ACHN (cell line): ENCODE measurements around the gene RPS14.

Experiments
- DNase-seq: peaks from one replicate; pipeline ENCODE4 v3.0.0-alpha.2; 2015
- in situ Hi-C: cut with HindIII; loops from 2 replicates; pipeline ENCODE4 v1.10.0; 2017; ENCODE audit warnings: low sequenced_read_pairs, low pct_ligation_motif_present, low pct_unique_long_range_greater_than_20kb

The RPS14 gene

DNA sequence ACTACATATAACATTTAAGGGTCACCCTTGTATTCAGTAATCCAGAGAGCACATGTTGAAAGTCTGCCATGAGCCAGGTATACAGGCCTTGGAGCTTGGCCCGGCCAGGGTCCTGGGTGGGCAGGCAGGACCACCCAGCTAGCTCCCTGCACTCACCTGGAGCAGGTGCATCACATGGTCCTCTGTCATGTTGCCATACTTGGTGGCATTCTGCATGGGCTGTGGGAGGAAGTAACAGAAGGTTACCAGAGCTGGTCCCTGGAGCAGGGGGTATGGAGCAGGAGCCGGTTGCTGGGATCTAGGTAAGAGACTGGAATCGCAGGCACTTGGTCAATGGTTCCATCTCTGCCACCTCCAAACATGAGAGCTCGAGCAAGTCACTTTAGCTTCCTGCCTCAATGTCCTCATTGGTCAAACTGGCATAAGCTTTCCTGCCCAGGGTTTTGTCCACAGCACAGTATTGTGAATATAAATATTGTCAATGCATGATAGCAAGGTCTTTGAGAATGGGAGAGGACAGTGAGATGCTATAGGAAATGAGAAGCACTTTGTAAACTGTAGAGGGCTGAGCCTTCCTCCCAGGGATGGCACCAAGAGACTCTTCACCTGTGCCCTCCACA lies 43.3 kb downstream of the RPS14 start:
- DNase-seq, result no peak
- in situ Hi-C loops, result no loop called here

DNA sequence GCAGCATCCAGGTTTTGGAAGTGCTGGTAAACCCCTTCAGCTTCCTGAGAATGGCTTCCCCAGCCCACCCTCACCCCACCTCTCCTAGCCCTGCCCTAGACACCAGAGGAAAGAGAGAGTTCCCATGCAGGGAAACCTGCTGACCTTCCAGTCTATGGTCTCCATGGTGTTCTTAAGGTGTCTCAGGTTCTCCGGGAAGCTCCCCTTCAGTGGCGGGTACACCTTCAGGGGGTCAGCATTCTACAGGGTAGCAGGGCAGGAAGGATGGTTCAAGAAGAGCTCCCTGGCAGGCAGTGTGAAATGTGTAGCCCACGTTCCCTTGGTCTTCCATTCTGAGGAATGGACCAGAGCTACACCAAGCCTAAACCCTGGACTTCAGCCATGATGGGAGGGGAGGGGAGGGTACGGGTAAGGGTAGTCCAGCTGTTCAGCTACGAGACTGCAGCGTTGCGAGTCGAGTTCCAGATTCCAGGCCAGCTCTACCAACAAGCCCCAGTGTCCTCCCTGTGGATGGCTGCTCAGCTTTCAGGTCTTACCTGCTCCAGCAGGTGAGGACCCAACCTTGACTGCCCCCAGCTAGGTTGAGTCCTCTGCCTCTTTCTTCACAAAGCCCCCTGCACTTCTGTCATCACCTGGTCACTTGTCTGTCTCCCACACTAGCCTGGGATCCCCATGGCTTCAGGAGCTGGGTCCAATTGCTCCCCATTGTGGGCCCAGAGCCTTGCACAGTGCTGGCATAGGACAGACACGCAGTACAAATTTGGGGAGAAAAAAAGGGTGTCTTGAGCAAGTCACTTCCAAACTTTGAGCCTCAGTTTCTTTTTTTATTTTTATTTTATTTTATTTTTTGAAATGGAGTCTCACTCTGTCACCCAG lies 44.4 kb downstream of the RPS14 start:
- no peak for DNase-seq

DNA sequence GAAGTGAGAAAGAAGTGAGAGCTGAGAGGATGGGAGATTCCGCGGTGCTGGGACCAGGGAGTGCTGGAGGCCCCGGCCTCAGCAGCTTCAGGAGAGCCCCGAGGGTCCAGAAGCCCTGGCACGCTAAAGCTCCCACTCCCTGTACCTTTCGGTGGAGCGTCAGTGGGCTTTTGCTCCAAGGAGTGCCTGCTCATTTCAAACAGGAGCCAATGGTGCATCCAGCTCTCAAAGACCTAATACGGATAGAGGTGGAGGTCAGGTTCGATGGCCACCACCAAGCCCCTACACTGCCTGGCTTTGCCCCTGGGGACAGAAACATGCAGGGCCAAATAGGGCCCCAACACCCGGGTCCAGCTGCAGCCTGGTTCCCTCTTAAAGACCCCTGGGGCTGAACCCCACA lies 45.0 kb downstream of the RPS14 start:
- no peak for DNase-seq
- in situ Hi-C loops, result no loop called here

More for the DNA sequence above, 44.4 kb downstream of the RPS14 start:
- in situ Hi-C loops, result no loop called here

DNA sequence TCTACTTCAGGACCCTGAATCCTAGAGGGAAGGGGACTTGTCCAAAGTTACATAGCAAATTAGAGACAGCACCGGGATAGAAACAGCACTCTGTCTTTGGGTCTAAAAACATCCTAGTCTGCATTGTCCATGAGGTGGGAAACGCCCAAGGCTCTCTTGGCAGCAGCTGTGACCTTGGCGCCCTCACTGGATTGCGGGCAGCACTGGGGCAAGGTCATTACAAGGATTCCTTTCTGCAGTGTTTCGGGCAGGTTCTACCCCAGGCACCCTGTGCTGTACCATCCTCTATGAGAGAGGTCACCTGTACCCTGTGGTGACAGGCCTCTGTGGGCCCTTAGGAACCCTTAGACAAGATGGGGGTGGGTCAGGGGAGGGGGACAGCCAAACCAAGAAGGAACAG lies 45.4 kb downstream of the RPS14 start:
- in situ Hi-C loops, result no loop called here
- no peak for DNase-seq

DNA sequence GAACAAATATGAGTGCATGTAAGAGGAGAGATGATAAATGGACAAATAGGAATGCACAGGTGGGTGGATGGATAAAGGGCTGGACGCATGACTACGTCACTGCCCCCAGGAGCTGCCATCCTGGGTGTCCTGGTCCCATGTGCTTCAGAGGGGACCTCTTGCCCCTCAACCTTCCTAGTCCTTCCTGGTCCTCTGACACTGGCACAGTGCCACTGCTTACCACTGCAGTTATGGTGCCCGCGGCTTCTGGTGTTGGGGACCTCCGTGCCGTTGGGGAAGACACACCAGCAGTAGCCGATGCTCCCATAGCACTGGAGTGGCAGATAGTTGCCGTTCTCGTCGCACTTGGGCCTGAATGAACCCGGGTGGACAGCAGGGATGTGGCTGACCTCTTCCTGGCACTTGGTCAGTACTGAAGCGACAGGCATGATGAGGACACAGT lies 46.6 kb downstream of the RPS14 start:
- in situ Hi-C loops, result no loop called here
- no peak for DNase-seq

DNA sequence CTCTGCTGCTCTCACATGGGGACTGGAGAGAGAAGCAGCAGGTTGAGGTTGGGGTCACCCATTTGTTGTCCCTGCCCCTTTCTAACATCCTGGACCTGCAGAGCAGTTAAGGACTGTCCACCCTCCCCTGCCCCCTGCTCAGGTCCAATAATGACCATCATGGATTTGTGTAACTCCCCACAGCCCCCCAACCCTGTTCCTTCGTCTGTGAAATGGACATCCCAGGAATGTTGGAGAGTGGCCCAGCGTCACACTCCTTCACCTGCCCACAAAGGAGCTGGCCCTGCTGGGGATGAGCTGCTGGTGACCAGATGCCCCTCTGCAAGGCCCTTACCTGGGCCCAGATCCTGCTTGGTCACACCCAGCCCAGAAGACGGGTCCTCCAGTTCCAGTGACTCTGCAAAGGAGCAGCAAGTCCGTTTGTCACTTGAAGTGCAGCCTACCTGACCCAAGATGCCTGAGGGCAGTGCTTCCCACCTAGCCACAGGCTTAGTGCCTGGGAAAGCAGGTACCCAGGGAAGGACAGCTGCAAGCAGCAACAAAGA lies 47.2 kb downstream of the RPS14 start:
- DNase-seq, result no peak
- in situ Hi-C loops, result no loop called here

DNA sequence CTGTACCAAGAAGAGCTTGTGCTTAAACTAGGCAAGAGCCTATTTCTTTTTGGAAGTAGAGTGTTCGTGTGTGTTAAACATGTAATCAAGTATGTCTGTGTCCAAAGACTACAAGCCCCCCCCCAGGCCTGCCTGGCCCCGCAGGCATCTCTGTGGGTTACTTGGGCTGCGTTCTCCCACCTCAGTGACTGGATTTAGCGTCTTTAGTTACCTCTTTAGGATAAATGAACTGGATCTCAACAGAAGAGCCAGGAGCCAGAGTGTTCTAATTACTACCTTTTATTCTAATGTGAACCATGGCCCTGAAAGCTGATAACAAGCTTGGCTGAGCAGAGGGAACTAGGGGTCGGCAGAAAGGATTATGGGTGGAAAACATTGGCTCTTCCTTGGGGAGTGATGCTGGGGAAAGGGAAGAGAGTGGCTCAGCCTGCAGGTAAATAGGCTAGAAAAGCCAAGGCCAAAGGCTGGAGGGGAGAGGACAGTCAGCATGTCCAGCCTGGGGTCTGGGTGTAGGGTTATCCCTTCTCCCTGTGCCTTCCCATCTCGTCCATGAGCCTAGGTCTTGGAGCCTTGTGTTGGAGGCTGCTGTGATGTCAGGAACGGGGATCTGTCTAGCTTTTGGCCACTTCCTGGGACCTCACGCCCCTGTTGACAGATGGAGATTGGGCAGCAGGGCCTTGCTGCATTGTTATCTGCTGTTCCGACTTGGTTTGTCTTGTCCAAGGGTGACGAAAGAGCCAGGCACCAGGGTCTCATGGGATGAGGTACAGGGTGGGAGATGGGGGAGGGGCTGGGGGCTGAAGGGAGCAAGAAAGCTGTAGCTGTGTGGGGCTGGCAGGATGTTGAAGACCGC lies 47.9 kb downstream of the RPS14 start:
- no peak for DNase-seq
- in situ Hi-C loops, result no loop called here

DNA sequence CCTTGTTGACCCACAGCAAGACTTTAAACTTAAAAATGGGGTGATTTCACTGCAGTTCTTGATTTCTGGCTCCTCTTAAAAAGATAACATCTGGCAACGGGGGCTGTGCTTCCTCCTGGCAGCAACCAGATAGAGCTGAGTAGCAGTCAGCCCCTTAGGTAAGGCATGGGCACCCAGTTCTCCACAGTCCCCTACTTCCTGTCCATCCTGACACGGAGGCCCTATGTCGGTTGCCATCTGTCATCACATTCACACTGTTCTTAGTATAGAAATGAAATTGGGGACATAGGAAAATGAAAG lies 48.5 kb downstream of the RPS14 start:
- in situ Hi-C loops, result no loop called here

DNA sequence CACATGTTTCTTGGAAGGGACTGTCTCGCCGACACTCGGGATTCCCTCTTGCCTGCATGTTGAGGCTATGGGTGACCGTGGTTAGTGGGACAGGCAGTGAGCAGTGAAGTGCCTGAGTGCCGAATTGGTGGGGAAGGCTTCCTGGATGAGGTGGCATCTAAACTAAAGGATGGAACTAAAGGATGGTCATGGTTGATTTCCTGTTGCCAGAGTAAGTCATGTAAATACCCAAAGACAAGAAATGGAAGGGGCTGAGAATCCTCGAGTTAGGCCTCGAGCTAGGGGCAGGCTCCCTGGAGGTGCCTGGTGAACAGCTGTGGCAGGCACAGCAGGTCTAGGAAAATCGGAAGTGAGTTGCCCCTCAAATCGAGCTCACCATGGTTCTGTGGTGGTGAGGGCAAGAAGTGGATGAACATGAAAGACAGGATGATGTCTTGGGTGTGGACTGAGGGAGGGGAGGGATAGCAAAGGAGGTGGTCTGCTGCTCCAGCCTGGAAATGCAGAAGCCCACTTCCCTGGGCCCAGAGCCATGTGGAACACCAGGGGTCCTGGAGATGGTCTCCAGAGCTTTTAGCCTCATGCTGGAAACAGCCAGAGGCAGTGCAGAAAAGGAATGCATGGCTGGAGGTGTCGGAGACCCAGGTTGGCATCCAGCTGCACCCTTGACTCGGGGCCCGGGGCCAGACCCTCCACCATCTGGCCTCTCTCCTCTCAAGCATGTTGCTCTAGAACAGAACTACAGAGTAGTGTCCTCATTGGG lies 49.0 kb downstream of the RPS14 start:
- DNase-seq, result no peak
- in situ Hi-C loops, result no loop called here

More for the DNA sequence above, 48.5 kb downstream of the RPS14 start:
- DNase-seq, result no peak

DNA sequence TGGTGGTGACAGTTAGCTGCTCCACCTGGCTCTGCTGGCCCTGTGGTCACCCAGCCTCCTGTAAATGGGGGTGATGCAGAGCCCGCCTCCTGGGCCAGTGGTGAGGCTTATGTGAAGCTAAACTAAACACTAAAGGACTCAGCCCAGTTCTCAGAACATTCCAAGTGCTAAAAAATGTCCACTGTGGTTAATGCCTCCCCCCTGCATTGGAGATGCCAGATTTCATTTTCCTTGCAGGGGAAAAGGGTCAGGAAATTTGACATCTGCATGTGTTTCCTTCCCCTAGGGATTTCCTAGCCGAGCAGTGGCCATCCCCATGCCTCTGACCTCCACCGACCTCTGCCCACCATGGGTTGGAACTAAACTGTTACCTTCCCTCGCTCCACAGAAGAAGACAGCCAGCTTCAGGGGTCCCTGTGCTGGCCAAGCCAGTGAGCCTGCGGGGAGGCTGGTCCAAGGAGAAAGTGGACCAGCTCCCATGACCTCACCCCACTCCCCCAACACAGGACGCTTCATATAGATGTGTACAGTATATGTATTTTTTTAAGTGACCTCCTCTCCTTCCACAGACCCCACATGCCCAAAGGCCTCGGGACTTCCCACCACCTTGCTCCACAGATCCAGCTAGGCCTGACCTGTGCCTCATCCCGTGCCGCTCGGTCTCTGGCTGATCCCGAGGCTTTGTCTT lies 49.9 kb downstream of the RPS14 start:
- no peak for DNase-seq

DNA sequence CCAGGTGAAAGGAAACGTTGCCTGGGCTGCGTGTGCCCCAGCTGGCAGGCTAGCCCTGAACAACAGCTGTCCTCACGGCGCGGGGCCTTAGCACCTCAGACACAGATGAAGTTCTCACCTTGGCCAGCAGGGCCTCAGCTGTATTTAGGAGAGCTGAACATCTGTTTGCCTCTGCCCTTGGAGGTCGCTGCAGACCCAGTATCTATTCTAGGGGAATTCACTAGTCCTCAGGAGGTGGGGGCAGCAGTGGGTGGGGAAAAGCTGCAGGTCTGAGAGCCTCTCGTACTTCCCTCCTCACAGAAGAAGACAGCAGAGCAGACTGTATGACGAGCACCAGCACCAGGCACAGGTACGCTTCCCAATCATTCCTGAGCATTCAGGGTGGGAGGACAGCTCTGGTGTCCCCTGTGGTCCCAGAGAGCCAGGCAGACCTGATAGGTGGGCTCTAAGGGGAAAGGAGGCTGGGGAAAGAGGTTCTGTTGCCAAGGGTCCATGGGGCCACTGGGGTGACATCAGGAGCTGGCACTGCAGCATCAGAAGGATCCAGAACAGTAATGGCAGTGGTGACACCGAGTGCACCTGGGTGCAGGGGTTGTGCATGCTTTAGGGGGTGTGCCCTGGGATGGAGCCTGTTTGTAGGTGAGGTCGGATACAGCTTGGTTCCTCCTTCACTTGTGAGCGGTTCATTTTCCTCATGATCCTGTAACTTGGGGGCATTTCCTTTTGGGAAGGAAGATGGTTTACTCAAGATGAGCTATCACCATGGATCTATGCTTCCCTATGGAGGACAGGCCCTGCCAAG lies 50.6 kb downstream of the RPS14 start:
- in situ Hi-C loops, result no loop called here
- DNase-seq, result no peak

More for the DNA sequence above, 49.9 kb downstream of the RPS14 start:
- in situ Hi-C loops, result no loop called here

DNA sequence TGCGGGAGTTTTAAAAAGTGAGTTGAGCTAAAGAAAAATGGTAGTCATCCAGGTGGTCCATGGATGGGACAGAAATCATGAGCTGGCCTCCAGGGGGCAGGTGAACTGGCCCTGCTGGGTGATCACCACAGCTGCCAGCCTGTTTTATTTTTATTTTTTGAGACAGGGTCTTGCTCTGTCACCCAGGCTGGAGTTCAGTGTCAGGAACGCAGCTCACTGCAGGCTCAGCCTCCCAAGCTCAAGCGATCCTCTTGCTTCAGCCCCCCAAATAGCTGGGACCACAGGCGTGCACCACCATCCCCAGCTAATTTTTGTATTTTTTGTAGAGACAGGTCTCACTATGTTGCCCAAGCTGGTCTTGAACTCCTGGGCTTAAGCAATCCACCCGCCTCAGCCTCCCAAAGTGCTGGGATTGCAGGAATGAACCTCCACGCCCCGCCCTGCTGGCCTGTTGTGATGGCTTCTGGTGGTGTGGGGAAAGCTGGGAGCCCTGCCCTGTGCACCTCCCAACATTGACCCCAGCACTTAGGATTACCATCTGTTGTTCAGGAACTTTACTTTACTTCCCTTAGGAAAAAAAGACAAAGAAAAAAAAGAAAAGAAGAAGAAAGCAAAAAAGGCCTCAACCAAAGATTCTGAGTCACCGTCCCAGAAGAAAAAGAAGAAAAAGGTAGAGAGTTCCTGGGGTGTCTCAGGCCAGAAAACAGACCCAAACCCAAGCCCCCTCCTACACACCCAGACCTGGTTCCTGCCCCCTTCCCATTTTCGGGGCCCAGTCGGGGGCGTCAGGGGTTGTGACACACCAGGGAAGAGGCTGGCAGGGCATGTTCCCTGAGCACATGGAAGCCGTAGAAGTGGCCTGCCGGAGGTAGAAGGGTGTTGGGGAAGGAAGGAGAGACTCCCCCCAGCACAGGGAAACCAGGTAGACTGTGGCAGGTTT lies 51.5 kb downstream of the RPS14 start:
- in situ Hi-C loops, result no loop called here
- no peak for DNase-seq

DNA sequence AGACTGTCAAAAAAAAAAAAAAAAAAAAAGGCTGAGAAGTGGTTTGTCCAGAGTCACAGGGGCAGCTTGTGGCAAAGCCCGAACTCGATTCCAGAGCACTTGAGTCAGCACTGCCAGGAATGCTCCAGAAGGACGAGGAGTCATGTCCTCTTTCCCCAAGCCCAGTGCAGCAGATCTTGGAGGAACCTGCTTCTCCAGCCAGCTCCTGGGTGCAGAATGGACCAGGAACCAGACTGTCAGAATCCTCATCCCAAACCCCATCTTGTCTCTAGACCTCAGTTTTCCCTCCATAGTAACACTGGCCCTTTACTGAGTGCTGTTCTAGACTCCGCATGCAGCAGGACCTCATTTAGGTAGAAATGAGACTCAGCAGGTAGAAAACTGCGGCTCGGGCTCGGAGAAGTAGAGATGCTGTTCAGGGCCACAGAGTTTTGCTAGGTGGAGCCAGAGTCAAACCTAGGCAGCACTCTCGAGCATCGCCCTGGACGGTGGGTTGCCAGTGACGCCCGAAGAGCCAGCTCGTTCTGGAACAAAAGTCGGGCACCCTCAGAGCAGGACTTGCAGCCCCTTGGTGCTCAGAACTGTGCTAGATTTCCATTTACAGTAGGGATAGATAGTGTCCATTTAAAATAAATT lies 52.3 kb downstream of the RPS14 start:
- DNase-seq, result no peak
- in situ Hi-C loops, result no loop called here

DNA sequence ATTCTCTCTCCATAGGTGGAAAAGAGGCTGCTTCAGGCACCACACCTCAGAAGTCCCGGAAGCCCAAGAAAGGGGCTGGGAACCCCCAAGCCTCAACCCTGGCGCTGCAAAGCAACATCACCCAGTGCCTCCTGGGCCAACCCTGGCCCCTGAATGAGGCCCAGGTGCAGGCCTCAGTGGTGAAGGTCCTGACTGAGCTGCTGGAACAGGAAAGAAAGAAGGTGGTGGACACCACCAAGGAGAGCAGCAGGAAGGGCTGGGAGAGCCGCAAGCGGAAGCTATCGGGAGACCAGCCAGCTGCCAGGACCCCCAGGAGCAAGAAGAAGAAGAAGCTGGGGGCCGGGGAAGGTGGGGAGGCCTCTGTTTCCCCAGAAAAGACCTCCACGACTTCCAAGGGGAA lies 53.3 kb downstream of the RPS14 start:
- no peak for DNase-seq
- in situ Hi-C loops, result no loop called here

DNA sequence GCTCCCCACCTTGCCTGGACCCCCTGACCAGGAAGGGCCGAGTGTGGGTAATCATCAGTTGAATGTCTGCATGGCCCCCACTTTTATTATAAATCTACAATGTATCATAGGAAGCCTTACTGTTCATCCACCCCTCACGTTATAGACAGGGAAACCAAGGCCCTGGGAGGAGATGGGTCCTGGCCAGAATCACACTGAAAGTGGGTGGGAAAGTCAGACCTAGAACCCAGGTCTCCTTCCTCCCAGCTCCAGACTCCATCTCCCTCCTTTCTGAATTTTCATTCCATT lies 53.9 kb downstream of the RPS14 start:
- in situ Hi-C loops, result no loop called here
- DNase-seq, result no peak
